ENCODE results near the gene RAB28.

Gene RAB28

DNA sequence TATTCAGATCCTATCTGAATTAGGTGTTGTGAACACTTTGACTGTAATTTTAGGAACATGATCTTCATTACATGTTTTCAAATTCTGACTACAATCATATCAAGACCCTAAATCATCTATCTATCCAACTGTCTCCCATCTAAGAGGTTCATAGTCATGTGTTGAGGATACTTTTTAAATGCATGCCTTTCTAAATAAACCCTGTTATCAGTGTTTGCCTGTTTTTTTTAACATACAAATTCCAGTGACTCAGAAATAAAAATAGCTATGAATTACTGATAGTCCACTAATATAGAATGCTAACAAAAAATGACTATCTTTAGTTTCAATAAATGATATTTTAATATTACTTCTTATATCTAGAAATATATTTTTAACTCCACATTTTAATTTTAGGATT, 8.0 kb downstream of the RAB28 start:
- TF ChIP-seq, protein P1, sequence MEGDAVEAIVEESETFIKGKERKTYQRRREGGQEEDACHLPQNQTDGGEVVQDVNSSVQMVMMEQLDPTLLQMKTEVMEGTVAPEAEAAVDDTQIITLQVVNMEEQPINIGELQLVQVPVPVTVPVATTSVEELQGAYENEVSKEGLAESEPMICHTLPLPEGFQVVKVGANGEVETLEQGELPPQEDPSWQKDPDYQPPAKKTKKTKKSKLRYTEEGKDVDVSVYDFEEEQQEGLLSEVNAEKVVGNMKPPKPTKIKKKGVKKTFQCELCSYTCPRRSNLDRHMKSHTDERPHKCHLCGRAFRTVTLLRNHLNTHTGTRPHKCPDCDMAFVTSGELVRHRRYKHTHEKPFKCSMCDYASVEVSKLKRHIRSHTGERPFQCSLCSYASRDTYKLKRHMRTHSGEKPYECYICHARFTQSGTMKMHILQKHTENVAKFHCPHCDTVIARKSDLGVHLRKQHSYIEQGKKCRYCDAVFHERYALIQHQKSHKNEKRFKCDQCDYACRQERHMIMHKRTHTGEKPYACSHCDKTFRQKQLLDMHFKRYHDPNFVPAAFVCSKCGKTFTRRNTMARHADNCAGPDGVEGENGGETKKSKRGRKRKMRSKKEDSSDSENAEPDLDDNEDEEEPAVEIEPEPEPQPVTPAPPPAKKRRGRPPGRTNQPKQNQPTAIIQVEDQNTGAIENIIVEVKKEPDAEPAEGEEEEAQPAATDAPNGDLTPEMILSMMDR (IDR thresholded peaks at IDR 0.05; ENCODE audit: insufficient read depth, low read depth, low read length, missing control alignments) = no peak
- no peak overlapping the region for H3K4me3 ChIP-seq (ENCODE audit: low read depth, low read length)
- DNase-seq (ENCODE audit: low read depth) = no peak

DNA sequence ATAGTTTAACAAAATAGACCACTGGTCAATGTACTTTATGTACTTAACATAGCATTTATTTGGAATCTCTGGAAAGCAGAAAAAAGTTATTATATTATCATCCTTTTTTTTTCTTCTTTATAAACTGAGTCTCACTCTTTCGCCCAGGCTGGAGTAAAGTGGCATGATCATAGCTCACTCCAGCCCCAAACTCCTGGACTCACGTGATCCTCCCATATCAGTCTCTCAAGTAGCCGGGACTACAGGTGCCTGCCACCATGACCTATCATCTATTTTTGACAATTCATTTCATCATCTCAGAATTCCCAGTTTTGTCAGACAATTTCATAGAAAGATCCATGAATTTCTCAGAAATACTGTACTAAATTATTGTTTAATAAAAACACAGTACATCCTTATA, 12.7 kb downstream of the RAB28 start:
- DNase-seq (ENCODE audit: low read depth) = no peak
- H3K4me3 ChIP-seq (ENCODE audit: low read depth, low read length) = no peak overlapping the region
- TF ChIP-seq, protein P1 (IDR thresholded peaks at IDR 0.05; ENCODE audit: insufficient read depth, low read depth, low read length, missing control alignments) = no peak

DNA sequence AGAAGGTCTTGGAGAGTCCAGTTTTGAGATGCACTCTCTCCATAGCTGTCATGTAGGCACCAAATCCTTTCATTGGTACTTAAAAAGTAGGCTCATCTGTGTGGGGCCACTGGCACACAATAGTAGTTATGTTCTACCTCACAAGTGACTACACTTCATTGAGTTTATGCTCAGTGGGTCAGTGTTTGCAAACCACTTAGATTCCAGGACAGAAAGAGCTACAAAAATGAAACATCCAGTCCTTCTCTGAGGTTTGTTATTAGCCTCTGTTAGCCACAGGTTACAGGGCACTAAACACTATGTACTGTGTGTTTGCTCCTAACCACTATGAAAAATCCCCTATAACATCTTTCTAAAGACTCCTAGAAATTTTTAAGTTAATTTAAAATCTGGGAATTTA, 13.8 kb downstream of the RAB28 start:
- peak; percentile 21 for DNase-seq (ENCODE audit: low read depth)
- no peak overlapping the region for H3K4me3 ChIP-seq (ENCODE audit: low read depth, low read length)
- TF ChIP-seq, protein P1 (IDR thresholded peaks at IDR 0.05; ENCODE audit: insufficient read depth, low read depth, low read length, missing control alignments) = no peak

DNA sequence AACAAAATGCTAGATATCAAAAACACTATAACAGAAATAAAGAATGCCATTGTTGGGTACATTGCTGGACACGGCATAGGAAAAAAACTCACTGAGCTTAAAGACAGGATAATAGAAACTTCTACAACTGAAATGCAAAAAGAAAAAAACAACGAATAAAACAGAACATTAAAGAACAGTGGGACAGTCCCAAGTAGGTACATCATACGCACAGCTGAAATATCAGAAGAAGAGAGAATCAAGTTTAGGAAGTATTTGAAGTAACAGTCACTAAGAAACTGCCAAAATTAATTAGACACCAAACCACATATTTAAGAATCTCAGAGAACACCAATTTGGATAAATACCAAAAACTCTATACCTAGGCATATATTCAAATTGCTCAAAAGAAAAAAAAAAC, 19.2 kb downstream of the RAB28 start:
- H3K4me3 ChIP-seq (ENCODE audit: low read depth, low read length) = no peak overlapping the region
- TF ChIP-seq, protein P1 (IDR thresholded peaks at IDR 0.05; ENCODE audit: insufficient read depth, low read depth, low read length, missing control alignments) = no peak
- DNase-seq (ENCODE audit: low read depth) = no peak

DNA sequence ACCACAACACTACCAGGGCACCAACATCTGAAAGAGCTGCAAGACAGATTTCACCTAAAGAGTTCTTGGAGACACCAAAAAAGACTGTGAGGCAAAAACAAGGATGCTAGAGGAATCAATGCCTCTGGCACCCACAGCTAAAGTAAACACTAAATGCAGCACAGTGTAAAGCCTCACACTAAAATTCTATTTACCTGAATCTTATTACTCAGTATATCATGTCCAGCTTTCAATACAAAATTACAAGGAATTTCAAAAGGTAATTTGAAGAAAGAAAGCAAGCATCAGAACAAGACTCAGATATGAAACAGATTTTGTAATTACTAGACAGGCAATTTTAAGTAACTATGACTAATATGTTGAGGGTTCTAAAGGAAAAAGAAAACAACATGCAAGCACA, 19.6 kb downstream of the RAB28 start:
- no peak overlapping the region for H3K4me3 ChIP-seq (ENCODE audit: low read depth, low read length)
- TF ChIP-seq, protein P1 (IDR thresholded peaks at IDR 0.05; ENCODE audit: insufficient read depth, low read depth, low read length, missing control alignments) = no peak
- no peak for DNase-seq (ENCODE audit: low read depth)

DNA sequence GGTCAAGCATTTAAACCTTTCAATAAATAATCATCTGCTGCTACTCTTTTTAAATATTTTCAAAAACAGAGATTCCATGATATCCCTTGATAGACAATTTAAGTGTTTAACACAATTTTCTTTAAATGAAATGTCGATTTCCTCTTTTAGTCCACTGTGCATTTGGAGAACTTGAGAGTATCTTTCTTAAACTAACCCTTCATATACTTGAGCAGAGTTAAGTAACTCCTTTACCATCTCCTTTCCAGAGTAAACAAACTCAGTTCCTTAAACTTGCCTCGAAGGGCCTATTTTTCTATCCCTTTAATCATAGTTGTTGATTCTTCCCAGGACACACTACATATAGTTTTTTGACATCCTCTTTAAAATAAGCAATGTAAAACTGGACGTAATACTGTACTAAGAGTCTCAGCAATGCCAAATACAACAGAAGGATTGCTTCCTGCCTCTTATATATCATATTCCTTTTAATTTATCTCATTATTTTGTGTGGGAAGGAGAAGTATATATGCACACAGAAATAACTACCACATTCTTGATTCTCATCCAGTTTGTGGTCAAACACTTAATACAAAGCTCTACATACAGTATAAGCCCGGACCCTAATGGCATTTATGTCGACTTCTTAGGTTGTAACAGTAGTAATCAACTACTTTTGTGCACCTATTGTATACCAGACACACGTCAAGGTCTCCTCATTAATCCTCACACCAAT, 22.8 kb downstream of the RAB28 start:
- no peak overlapping the region for H3K4me3 ChIP-seq (ENCODE audit: low read depth, low read length)
- TF ChIP-seq, protein P1 (IDR thresholded peaks at IDR 0.05; ENCODE audit: insufficient read depth, low read depth, low read length, missing control alignments) = no peak
- DNase-seq (ENCODE audit: low read depth) = no peak

DNA sequence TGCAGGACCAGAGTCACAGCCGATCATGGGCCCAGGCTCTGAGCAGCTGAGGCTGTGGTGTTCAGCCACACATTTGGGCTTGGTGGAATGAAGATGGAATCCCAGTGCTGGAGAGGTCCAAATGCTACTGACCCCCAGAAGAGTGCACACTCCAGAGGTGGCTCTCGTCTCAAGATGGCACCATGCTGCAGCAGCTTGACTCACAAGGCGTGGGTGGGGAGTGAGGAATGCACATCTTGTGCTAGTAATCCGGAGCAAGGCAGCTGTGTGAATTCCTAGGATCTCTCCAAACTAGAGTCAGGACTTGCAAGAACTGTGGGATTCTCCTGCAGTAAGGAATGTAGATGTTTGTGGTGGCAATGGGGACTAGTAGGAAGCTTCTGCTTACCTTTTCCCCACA, 28.7 kb downstream of the RAB28 start:
- no peak overlapping the region for H3K4me3 ChIP-seq (ENCODE audit: low read depth, low read length)
- no peak for DNase-seq (ENCODE audit: low read depth)
- TF ChIP-seq, protein P1 (IDR thresholded peaks at IDR 0.05; ENCODE audit: insufficient read depth, low read depth, low read length, missing control alignments) = no peak
